CD4-positive, alpha-beta T cell treated with Interleukin-15 for 1 hour (primary cell): Measurements from ENCODE around the gene RUSF1.
"Not testable (repeated sequence)": the region's sequence is repeated elsewhere in the genome, so short reads cannot be mapped to it uniquely, and the experiment has no call there.

ENCODE experiments used
- DNase-seq: peaks from one replicate; pipeline ENCODE4 v3.0.0-alpha.2; 2020

The RUSF1 gene

DNA sequence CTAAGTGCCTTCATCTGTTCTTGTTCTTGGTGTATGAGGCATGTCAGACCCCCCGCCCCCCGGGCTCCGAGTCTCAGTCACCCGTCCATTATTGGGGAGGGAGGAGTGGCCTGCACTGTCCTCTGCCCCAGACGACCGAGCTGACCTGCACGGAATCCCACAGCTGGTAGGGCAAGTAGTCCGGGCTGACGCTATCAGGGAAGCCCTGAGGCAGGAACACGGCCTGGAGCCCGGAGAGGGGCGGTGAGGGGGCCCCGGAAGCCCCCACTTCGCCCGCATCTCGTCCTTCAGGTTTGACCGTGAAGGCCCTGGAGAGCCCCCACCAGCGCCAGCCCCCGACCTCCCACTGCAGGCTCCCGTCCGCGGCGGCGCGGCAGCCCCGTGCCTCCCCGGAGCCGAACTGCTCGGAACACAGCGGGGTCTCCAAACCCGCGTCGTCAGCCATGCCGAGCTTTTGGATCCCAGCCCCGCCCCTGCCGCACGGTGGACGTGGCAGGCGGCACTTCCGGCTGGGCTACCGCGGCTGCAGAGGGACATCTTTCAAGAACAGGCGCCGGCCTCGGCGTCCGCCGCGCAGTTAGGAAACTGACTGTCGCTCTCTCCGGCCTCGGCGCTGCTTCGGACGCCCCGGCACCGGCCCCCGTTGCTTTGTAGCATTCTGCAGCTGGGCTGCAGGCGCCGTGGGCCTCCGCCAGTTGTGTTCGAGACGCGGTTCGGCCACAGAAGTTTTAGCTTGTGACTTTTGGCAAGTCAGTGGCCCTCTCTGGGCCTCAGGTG is at the start of gene RUSF1:
RUSF1 (minus strand) TSS at position 463 of the 777 bp plus-strand sequence; CDS start at position 445, 18 bp downstream.
- peak; percentile 84 for DNase-seq

DNA sequence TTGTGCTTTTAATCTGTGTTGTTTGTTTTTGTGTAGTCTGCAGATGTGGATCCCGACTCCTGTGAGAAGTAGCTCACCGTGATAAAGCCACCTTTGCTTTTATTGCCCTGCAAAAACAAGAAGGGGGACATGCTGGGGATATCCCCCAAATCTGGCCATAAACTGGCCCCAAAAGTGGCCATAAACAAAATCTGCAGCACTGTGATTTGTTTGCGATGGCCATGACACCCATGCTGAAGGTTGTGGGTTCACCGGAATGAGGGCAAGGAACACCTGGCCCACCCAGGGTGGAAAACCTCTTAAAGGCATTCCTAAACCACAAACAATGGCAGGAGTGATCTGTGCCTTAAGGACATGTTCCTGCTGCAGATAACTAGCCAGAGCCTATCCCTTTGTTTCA is 34.6 kb upstream of the RUSF1 start:
- DNase-seq: no peak

GRCh38 chr16:31539762-31540161 is 31.6 kb upstream of the RUSF1 start:
- not testable (repeated sequence) for DNase-seq

DNA sequence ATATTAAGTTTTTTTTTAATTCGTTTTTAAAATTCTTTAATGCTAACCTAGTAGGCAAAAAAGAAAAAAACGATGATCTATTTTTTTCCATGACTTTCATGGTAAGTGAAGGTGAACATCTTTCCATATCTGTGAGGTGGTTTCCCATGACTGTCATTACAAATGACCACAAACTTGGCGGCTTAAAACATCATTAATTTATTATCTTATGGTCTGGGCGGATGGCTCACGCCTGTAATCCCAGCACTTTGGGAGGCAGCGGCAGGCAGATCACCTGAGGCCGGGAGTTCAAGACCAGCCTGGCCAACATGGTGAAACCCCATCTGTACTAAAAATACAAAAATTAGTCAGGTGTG is 30.0 kb upstream of the RUSF1 start:
- DNase-seq: not testable (repeated sequence)

DNA sequence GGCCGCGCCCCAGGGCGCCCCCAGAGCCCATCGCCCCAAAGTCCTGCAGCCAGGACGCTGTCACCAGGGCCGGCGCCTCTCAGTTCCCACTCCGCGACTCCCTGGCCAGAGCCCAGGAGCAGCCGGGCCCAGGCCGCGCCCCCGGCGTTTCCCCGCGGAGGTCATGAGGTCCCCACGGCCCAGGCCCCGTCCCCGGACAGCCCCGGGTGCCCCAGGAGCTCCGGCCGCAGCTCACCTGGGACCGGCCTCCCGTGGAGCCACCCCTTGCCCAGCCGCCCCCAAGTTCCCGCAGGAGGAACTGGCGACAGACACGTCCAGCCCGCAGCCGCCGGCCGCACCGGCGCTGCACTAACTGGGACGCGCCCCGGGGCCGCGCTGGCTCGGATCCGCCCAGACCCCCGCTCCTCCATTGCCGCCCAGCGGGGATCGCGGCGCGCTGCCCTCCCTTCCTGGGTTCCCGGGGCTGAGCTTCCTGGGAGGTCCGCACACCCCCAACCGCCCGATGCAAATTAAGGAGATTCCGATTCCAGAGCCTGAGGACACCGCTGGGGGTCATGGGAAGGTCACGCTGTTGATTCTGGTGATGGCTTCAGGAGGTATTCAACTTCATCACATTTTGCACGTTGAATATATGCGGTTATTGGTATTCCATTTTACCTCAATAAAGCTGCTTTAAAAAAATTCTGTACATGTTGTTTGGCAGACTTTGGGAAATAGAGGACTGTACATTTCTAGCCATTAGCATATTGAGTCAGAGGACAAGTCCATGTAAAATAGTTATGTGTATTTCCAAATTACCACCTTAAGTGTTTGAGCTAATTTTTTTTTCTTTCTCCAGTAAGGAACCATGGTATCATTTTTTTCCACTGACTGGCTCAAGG is 29.4 kb upstream of the RUSF1 start:
- DNase-seq: no peak

DNA sequence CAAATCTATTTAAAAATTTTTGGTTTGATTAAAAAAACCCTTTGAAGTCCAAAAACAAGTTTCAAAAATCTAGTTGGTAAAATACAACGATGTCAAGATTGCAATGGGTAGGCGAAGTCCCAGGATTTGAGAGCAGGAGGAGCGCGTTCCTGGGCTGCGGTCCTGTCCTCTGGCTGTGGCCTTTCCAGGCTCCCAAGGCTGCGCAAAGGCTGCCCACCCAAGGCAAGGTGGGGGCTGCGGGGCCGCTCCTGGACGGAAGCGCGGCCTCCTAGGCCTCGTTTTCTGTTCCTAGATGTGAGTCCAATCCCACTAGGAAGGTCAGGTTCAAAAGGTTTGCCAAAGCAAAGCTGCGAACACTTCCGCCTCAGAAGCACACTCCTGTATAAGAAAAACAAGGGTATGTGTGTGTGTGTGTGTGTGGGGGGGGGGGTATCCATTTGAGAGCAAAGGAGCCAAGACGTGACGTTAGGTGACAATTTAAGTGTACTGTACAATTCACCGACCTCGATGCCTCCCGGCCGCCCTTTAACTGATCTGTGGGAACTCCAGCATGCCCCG is 28.7 kb upstream of the RUSF1 start:
- no peak for DNase-seq

- no peak for DNase-seq
Measured at GRCh38 chr16:31535737-31536136, 27.5 kb upstream of the RUSF1 start.

- DNase-seq: no peak
Measured at GRCh38 chr16:31532896-31533295, 24.7 kb upstream of the RUSF1 start.

DNA sequence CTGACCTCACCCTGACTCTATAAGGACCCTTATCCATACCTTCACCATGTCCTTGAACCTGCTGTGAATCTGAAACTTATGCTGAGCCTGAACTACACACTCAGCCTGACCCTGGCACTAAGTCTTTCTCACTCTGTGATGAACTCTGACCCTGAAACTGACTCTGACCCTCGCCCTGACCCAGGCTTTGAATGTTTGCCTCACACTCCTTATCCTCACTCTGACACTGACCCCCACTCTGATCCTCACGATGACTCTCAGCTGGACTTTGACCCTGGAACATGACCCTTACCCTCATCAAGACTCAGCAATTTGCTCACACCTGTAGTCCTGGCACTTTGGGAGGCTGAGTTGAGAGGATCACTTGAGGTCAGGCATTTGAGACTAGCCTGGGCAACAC is 23.9 kb upstream of the RUSF1 start:
- DNase-seq: no peak

DNA sequence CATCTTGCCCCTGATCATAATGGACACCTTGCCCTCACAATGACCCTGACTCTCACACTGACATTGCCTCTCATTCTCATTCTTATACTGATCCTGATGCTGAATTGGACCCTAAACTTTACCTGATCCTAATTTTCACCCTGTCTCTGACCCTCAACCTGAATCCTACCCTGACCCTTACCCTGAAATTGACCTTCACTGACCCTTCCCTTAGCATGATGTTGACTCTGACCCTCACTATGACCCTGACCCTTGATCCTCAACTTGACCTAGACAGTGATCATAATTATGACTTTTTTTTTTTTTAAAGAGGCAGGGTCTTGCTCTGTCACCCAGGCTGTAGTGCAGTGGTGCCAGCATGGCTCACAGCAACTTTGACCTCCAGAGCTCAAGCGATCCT is 22.9 kb upstream of the RUSF1 start:
- DNase-seq: no peak

GRCh38 chr16:31530405-31530804 is 22.2 kb upstream of the RUSF1 start:
- DNase-seq: no peak

- DNase-seq: no peak
Measured at GRCh38 chr16:31529937-31530312, 21.7 kb upstream of the RUSF1 start.

- DNase-seq: no peak
Measured at GRCh38 chr16:31529108-31529936, 21.1 kb upstream of the RUSF1 start.

- no peak for DNase-seq
Measured at GRCh38 chr16:31528523-31529107, 20.4 kb upstream of the RUSF1 start.

- DNase-seq: no peak
Measured at GRCh38 chr16:31527734-31528274, 19.6 kb upstream of the RUSF1 start, which contains the start of gene AHSP. AHSP (plus strand) TSS chr16:31527900; CDS start chr16:31528140, 240 bp downstream.

DNA sequence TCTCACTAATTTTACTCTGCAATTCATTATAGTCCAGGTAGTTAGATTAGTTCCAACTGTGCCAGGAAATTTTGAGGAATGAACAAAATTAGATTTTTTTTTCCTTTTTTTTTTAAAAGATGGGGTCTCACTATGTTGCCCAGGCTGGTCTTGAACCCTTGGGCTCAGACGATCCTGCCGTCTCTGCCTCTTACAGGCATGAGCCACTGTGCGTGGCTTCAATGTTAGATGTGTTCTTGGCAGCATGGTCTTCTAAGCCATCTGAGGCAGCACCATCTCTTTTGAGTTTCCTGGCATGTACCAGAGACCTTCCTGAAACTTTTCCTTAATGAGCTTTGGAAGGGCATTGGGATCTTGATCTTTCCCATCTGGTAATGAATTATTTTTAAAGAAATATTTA is 16.9 kb upstream of the RUSF1 start:
- no peak for DNase-seq

GRCh38 chr16:31523768-31524167 is 15.6 kb upstream of the RUSF1 start:
- DNase-seq: not testable (repeated sequence)

GRCh38 chr16:31522071-31522470 is 13.9 kb upstream of the RUSF1 start:
- no peak for DNase-seq

- no peak for DNase-seq
Measured at GRCh38 chr16:31521368-31521767, 13.2 kb upstream of the RUSF1 start.

DNA sequence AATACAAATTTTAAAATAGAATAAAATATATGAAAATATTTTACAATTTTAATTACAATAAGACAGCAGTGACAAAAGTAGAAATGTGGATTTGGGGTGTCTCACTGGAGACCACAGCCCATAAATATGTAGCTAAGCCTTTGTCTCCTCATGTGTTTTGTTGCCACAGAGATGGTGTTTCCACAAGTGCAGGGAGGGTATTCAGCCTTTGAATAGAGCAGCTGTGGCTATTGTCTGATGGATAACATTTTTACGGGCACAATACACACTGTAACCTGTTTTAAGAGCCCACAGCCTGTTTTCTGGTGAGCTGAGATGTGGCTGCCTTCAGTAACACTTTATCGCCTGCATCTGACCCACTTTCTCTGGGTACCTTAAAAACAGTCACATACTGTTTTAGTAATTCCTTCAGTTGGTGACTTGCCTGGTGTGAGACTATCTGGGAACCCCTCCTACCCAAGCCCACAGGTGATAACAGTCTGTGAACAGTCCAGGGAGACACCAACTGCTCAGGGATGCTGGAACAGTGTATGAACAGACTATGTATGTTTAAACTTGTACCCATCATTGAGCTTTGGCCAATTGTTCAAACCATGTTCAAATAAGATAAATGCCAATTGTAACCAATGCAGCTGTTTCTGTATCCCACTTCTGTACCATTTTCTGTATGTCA is 11.7 kb upstream of the RUSF1 start:
- no peak for DNase-seq

GRCh38 chr16:31517800-31518402 is 9.7 kb upstream of the RUSF1 start:
- no peak for DNase-seq
